MM.1S (cell line): ENCODE data around the gene PIGR.

ENCODE experiments used
- EZH2 ChIP-seq: fragments of 300-600 bp; sonication (generic); optimal IDR thresholded peaks from 2 replicates; pipeline ENCODE3; 2017; ENCODE audit warnings: low read depth, mild to moderate bottlenecking, antibody characterized with exemption, low read length, mixed read lengths
- EZH2phosphoT487 ChIP-seq: fragments of 300-600 bp; sonication (generic); IDR thresholded peaks from 2 replicates; pipeline ENCODE4 v1.6.1; 2018; ENCODE audit warnings: antibody characterized with exemption, low read length
- TF ChIP-seq, protein P1 (sequence below): fragments of 300-600 bp; sonication (generic); IDR thresholded peaks from 2 replicates; pipeline ENCODE4 v1.5.1; 2016; ENCODE audit warnings: antibody characterized with exemption, low read length, mixed read lengths

DNA sequence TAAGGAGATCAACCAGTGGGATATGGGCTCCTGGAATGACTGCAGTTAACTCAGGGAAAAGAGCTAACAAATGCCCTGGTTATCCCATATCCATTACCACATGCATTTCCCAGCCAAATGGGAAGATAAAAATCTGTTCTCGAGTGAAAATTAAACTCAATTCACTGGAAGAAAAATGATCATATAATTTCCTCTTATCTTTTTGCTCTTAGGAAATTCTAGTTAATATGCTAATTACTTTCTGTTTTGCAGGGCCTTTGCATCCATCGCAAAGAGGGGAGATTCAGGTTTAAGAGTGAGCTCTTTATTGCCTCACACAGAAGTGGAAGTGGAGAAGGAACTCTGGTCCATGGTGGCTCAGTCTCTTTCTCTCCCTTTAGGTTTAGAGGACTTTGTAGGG, 52.9 kb downstream of the PIGR start:
- TF ChIP-seq EZH2 (no peak), EZH2phosphoT487 (no peak)
- TF ChIP-seq, protein P1, sequence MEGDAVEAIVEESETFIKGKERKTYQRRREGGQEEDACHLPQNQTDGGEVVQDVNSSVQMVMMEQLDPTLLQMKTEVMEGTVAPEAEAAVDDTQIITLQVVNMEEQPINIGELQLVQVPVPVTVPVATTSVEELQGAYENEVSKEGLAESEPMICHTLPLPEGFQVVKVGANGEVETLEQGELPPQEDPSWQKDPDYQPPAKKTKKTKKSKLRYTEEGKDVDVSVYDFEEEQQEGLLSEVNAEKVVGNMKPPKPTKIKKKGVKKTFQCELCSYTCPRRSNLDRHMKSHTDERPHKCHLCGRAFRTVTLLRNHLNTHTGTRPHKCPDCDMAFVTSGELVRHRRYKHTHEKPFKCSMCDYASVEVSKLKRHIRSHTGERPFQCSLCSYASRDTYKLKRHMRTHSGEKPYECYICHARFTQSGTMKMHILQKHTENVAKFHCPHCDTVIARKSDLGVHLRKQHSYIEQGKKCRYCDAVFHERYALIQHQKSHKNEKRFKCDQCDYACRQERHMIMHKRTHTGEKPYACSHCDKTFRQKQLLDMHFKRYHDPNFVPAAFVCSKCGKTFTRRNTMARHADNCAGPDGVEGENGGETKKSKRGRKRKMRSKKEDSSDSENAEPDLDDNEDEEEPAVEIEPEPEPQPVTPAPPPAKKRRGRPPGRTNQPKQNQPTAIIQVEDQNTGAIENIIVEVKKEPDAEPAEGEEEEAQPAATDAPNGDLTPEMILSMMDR = no peak
